Measurements from ENCODE around the gene ZNF487. TPM values are rescaled to one million over a fixed set of nuclear protein-coding genes. Genes with fewer than 3 reads are reported as not detected.
A peak's percentile ranks its signal among the peaks of the same experiment; 100 is the strongest.

Gene ZNF487
- total and polyA plus RNA-seq, 2 of the 13 experiments (the other 11 are each of a cell fraction or from before 2014, with no cell fraction given): 7.4 to 8.8 TPM

DNA sequence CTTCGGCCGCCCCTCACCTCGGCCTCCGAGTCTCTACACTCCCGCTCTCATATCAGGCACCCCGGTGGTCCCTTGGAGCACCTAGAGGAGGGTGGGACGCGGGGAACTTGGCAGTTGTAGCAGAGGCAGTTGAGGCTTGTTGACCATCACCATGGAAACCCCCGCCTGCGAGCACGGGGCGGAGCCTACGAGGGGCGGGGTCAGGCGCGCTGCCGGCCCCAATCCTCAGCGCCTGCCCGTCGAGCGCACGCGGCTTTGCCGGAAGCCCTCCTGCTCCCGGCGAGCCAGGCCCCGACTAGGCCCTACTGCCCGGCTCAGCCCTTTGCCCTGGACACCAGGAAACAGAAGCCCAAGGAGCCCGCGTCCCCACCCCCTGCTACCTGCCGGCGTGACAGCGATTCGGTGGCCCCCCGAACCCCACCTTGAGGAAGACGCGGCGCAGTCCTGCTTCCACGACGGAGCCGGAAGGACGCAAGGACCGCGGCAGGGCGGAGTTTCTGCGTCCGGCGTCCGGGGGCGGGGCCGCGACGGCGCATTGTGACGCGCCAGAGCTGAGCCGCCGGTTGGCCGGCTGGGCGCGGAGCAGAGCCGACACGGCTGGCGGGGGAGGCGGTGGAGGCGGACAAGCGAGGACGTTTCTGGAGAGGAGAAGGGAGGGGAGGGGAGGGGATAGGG lies 28.1 kb upstream of the ZNF487 start, which contains the start of gene HNRNPF (continued):
- TF ChIP-seq EP300 (IDR thresholded peaks at IDR 0.05; ENCODE audit: low read depth in 2 of 2, low read length in 2 of 2) (0 out of 4 replicates have a peak, but pooled peaks of 1 of the 2 experiments have one; percentile 18), EP300 (CRISPR knock-in tag; IDR thresholded peaks at IDR 0.05; ENCODE audit: borderline replicate concordance) (no peak), KAT7 (CRISPR knock-in tag; IDR thresholded peaks at IDR 0.05; ENCODE audit: borderline replicate concordance) (no peak), TSC22D2 (CRISPR knock-in tag; IDR thresholded peaks at IDR 0.05; ENCODE audit: borderline replicate concordance) (peak; percentile 43), ZNF232 (CRISPR knock-in tag; IDR thresholded peaks at IDR 0.05; ENCODE audit: borderline replicate concordance) (peak; percentile 97), KDM1A (CRISPR knock-in tag; IDR thresholded peaks at IDR 0.05) (no peak), ZNF432 (CRISPR knock-in tag; IDR thresholded peaks at IDR 0.05; ENCODE audit: borderline replicate concordance) (no peak), ZNF616 (CRISPR knock-in tag; IDR thresholded peaks at IDR 0.05; ENCODE audit: low read depth) (peak; percentile 61), REL (CRISPR knock-in tag; conservative IDR thresholded peaks at IDR 0.05) (peak; percentile 74; the same call in 1 of the 2 replicates), ZNF343 (CRISPR knock-in tag; IDR thresholded peaks at IDR 0.05) (peak; percentile 82; the same call in 1 of the 2 replicates), ZNF263 (CRISPR knock-in tag; IDR thresholded peaks at IDR 0.05) (no peak; the same call in 1 of the 2 replicates), ZBTB8A (CRISPR knock-in tag; IDR thresholded peaks at IDR 0.05; ENCODE audit: borderline replicate concordance, low read depth) (0 out of 2 replicates have a peak, but pooled peaks have one; percentile 35)
- TF ChIP-seq, protein P1, sequence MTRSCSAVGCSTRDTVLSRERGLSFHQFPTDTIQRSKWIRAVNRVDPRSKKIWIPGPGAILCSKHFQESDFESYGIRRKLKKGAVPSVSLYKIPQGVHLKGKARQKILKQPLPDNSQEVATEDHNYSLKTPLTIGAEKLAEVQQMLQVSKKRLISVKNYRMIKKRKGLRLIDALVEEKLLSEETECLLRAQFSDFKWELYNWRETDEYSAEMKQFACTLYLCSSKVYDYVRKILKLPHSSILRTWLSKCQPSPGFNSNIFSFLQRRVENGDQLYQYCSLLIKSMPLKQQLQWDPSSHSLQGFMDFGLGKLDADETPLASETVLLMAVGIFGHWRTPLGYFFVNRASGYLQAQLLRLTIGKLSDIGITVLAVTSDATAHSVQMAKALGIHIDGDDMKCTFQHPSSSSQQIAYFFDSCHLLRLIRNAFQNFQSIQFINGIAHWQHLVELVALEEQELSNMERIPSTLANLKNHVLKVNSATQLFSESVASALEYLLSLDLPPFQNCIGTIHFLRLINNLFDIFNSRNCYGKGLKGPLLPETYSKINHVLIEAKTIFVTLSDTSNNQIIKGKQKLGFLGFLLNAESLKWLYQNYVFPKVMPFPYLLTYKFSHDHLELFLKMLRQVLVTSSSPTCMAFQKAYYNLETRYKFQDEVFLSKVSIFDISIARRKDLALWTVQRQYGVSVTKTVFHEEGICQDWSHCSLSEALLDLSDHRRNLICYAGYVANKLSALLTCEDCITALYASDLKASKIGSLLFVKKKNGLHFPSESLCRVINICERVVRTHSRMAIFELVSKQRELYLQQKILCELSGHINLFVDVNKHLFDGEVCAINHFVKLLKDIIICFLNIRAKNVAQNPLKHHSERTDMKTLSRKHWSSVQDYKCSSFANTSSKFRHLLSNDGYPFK (CRISPR knock-in tag; IDR thresholded peaks at IDR 0.05; ENCODE audit: borderline replicate concordance): peak; percentile 65; the same call in 1 of the 2 replicates
- TF ChIP-seq, protein P2, sequence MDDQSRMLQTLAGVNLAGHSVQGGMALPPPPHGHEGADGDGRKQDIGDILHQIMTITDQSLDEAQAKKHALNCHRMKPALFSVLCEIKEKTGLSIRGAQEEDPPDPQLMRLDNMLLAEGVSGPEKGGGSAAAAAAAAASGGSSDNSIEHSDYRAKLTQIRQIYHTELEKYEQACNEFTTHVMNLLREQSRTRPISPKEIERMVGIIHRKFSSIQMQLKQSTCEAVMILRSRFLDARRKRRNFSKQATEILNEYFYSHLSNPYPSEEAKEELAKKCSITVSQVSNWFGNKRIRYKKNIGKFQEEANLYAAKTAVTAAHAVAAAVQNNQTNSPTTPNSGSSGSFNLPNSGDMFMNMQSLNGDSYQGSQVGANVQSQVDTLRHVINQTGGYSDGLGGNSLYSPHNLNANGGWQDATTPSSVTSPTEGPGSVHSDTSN (CRISPR knock-in tag; IDR thresholded peaks at IDR 0.05; ENCODE audit: borderline replicate concordance): peak; percentile 78; the same call in 1 of the 2 replicates
- TF ChIP-seq, protein P3, sequence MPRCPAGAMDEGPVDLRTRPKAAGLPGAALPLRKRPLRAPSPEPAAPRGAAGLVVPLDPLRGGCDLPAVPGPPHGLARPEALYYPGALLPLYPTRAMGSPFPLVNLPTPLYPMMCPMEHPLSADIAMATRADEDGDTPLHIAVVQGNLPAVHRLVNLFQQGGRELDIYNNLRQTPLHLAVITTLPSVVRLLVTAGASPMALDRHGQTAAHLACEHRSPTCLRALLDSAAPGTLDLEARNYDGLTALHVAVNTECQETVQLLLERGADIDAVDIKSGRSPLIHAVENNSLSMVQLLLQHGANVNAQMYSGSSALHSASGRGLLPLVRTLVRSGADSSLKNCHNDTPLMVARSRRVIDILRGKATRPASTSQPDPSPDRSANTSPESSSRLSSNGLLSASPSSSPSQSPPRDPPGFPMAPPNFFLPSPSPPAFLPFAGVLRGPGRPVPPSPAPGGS (CRISPR knock-in tag; IDR thresholded peaks at IDR 0.05): no peak; the same call in 1 of the 2 replicates
- TF ChIP-seq, protein P4, sequence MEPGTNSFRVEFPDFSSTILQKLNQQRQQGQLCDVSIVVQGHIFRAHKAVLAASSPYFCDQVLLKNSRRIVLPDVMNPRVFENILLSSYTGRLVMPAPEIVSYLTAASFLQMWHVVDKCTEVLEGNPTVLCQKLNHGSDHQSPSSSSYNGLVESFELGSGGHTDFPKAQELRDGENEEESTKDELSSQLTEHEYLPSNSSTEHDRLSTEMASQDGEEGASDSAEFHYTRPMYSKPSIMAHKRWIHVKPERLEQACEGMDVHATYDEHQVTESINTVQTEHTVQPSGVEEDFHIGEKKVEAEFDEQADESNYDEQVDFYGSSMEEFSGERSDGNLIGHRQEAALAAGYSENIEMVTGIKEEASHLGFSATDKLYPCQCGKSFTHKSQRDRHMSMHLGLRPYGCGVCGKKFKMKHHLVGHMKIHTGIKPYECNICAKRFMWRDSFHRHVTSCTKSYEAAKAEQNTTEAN (CRISPR knock-in tag; conservative IDR thresholded peaks at IDR 0.05): peak; percentile 77; the same call in 1 of the 2 replicates
- TF ChIP-seq, protein P5, sequence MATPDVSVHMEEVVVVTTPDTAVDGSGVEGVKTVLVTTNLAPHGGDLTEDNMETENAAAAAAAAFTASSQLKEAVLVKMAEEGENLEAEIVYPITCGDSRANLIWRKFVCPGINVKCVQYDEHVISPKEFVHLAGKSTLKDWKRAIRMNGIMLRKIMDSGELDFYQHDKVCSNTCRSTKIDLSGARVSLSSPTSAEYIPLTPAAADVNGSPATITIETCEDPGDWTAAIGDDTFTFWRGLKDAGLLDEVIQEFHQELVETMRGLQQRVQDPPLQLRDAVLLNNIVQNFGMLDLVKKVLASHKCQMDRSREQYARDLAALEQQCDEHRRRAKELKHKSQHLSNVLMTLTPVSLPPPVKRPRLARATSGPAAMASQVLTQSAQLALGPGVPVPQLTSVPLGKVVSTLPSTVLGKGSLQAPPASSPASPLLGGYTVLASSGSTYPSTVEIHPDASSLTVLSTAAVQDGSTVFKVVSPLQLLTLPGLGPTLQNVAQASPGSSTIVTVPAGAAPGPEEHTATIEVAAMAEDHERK (CRISPR knock-in tag; IDR thresholded peaks at IDR 0.05; ENCODE audit: low read depth): peak; percentile 89
- TF ChIP-seq, protein P6, sequence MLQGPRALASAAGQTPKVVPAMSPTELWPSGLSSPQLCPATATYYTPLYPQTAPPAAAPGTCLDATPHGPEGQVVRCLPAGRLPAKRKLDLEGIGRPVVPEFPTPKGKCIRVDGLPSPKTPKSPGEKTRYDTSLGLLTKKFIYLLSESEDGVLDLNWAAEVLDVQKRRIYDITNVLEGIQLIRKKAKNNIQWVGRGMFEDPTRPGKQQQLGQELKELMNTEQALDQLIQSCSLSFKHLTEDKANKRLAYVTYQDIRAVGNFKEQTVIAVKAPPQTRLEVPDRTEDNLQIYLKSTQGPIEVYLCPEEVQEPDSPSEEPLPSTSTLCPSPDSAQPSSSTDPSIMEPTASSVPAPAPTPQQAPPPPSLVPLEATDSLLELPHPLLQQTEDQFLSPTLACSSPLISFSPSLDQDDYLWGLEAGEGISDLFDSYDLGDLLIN (CRISPR knock-in tag; IDR thresholded peaks at IDR 0.05; ENCODE audit: borderline replicate concordance): peak; percentile 85; the same call in 1 of the 2 replicates

Measured in HepG2 (cell line).